GM12878 (cell line): ENCODE data around the gene TMEM135. TPM values are rescaled to one million over a fixed set of nuclear protein-coding genes. Genes with fewer than 3 reads are reported as not detected.

Experiments
- ATAC-seq: fragments of 200-7000 bp; cut with Tn5 transposase; 3 replicates; pipeline ENCODE4 v1.9.1; 2020; ENCODE audit warnings: mild to moderate bottlenecking, moderate library complexity
- BruUV-seq: library from RNA; stranded (reverse); fragments of 400-500 nt; replicated peaks from 2 replicates; lab custom pipeline; 2021; lab: Mats Ljungman, UMichigan
- CTCF ChIA-PET: fragments of 300-600 bp; sonication (Branson Sonifier 250); formaldehyde crosslinking; extraction: SDS; loops from one replicate; lab custom pipeline; 2021; ENCODE audit warnings: inconsistent platforms; lab: Yijun Ruan, JAX
- POLR2A ChIA-PET: fragments of 350-600 bp; formaldehyde crosslinking; extraction: SDS; loops from one replicate; lab custom pipeline; 2021; ENCODE audit warnings: inconsistent platforms; lab: Charles Lee
- RAD21 ChIA-PET: fragments of 300-600 bp; sonication (Branson Sonifier 250); formaldehyde crosslinking; loops from one replicate; lab custom pipeline; 2023; ENCODE audit warnings: antibody characterized with exemption; ENCODE audit not compliant: unreplicated experiment; lab: Charles Lee
- SMC1A ChIA-PET: fragments of 300-600 bp; sonication (Branson Sonifier 250); formaldehyde crosslinking; loops from one replicate; lab custom pipeline; 2023; ENCODE audit not compliant: unreplicated experiment, uncharacterized antibody; lab: Charles Lee
- DNase-seq: peaks from one replicate; pipeline ENCODE4 v3.0.0-alpha.2; 2011; ENCODE audit warnings: low read depth, low spot score
- FAIRE-seq: peaks from 3 replicates; lab custom pipeline; 2011; peaks lifted over from hg19 to GRCh38; lab: Jason Lieb, UNC
- H2AFZ ChIP-seq: 2 replicates; pipeline ENCODE4 v1.6.0; 2011; ENCODE audit warnings: low read depth, low read length, control low read depth; ENCODE audit not compliant: control insufficient read depth
- H3K27ac ChIP-seq: 2 replicates; pipeline ENCODE4 v1.5.1; 2011; ENCODE audit warnings: control low read depth; ENCODE audit not compliant: control insufficient read depth, insufficient read depth
- H3K27me3 ChIP-seq, 2 experiments: replicated peaks in 1 of 2; 2 replicates each; pipeline versions ENCODE4 v1.6.0 to v1.6.1; 2011; ENCODE audit warnings: low read length in 1 of 2; ENCODE audit not compliant: control insufficient read depth in 2 of 2, insufficient read depth in 2 of 2
- H3K36me3 ChIP-seq, 2 experiments: 2 replicates each; pipeline ENCODE4 v1.5.1; 2011; ENCODE audit warnings: low read length in 1 of 2; ENCODE audit not compliant: control insufficient read depth in 2 of 2, insufficient read depth in 2 of 2
- H3K4me1 ChIP-seq: 2 replicates; pipeline ENCODE4 v1.6.1; 2011; ENCODE audit warnings: mild to moderate bottlenecking, low read length, moderate library complexity, mixed read lengths; ENCODE audit not compliant: control insufficient read depth, insufficient read depth
- H3K4me2 ChIP-seq: 2 replicates; pipeline ENCODE4 v1.6.0; 2011; ENCODE audit warnings: control low read depth; ENCODE audit not compliant: control insufficient read depth, insufficient read depth
- H3K4me3 ChIP-seq: fragments of 200-600 bp; sonication (generic); 2 replicates; pipeline ENCODE4 v1.5.1; 2016
- H3K79me2 ChIP-seq: 2 replicates; pipeline ENCODE4 v1.6.0; 2011; ENCODE audit warnings: low read length; ENCODE audit not compliant: control insufficient read depth, insufficient read depth
- H3K9ac ChIP-seq: 2 replicates; pipeline ENCODE4 v1.8.0; 2011; ENCODE audit warnings: low read length, control low read depth, mixed read lengths; ENCODE audit not compliant: control insufficient read depth, insufficient read depth
- H3K9me3 ChIP-seq: replicated peaks from 3 replicates; pipeline ENCODE4 v1.5.1; 2011; ENCODE audit warnings: mild to moderate bottlenecking, low read length; ENCODE audit not compliant: control insufficient read depth, insufficient read depth
- H4K20me1 ChIP-seq: 2 replicates; pipeline ENCODE4 v1.6.0; 2011; ENCODE audit not compliant: control insufficient read depth, insufficient read depth
- ASH2L ChIP-seq: fragments of 300-600, 200-600 bp; sonication (generic); IDR thresholded peaks from 2 replicates; pipeline ENCODE4 v1.6.1; 2017; ENCODE audit warnings: low read depth, mild to moderate bottlenecking, borderline replicate concordance
- BMI1 ChIP-seq: fragments of 450-650 bp; IDR thresholded peaks from 2 replicates; pipeline ENCODE4 v1.6.1; 2016; ENCODE audit warnings: mild to moderate bottlenecking, moderate library complexity, borderline replicate concordance
- CBX3 ChIP-seq: fragments of 200-600 bp; sonication (generic); IDR thresholded peaks from 2 replicates; pipeline ENCODE4 v1.6.1; 2016; ENCODE audit warnings: low read depth, borderline replicate concordance
- CREB1 ChIP-seq: IDR thresholded peaks from 2 replicates; pipeline ENCODE4 v1.6.1; 2012; ENCODE audit warnings: low read depth, mild to moderate bottlenecking, inconsistent platforms
- E2F8 ChIP-seq: fragments of 450-650 bp; IDR thresholded peaks from 2 replicates; pipeline ENCODE4 v1.6.1; 2018; ENCODE audit warnings: mild to moderate bottlenecking, low read depth, moderate library complexity; ENCODE audit not compliant: partially characterized antibody
- EGR1 ChIP-seq, 2 experiments: IDR thresholded peaks; 1 replicate in 1 of 2; 2 replicates in 1 of 2; pipeline ENCODE4 v1.6.1; 2011 to 2012; ENCODE audit warnings: low read depth in 2 of 2, low read length in 2 of 2, borderline replicate concordance in 1 of 2, mild to moderate bottlenecking in 1 of 2, moderate library complexity in 1 of 2
- IRF3 ChIP-seq: fragments of 450-650 bp; IDR thresholded peaks from 2 replicates; pipeline ENCODE4 v1.6.1; 2014; ENCODE audit warnings: mild to moderate bottlenecking
- IRF5 ChIP-seq: fragments of 450-650 bp; IDR thresholded peaks from 2 replicates; pipeline ENCODE4 v1.6.1; 2017; ENCODE audit warnings: borderline replicate concordance
- LARP7 ChIP-seq: fragments of 450-650 bp; IDR thresholded peaks from 2 replicates; pipeline ENCODE4 v1.6.1; 2017; ENCODE audit warnings: mild to moderate bottlenecking
- MAX ChIP-seq: IDR thresholded peaks from 2 replicates; pipeline ENCODE4 v1.6.1; 2012; ENCODE audit warnings: low read depth, low read length, improper control_type of control experiment
- MTA3 ChIP-seq: IDR thresholded peaks from 2 replicates; pipeline ENCODE4 v1.6.1; 2012; ENCODE audit warnings: low read length, inconsistent platforms, borderline replicate concordance
- RUNX3 ChIP-seq: IDR thresholded peaks from 2 replicates; pipeline ENCODE4 v1.6.1; 2012; ENCODE audit warnings: low read length, inconsistent platforms
- SREBF1 ChIP-seq: IDR thresholded peaks from 2 replicates; pipeline ENCODE4 v1.6.1; 2012; ENCODE audit warnings: mild to moderate bottlenecking, low read length
- ZBED1 ChIP-seq: IDR thresholded peaks from 2 replicates; pipeline ENCODE4 v1.6.1; 2016; ENCODE audit warnings: borderline replicate concordance
- WGBS: methylation state at CpG from one replicate; pipeline ENCODE4 v1.1.6; 2016; ENCODE audit warnings: low lambda C conversion rate; ENCODE audit not compliant: insufficient replicate concordance, insufficient coverage; ENCODE audit errors: missing lambda C conversion rate; 5-methylcytosine and 5-hydroxymethylcytosine counted together
- in situ Hi-C: fragments of 300-500 bp; cut with MboI; formaldehyde crosslinking; loops from 9 replicates; pipeline ENCODE4 v1.14.3; 2018; ENCODE audit warnings: mixed read lengths
- intact Hi-C: fragments of 100-400 bp; cut with micrococcal nuclease; formaldehyde crosslinking; loops from one replicate; pipeline ENCODE4 v1.14.2; 2022; ENCODE audit not compliant: unreplicated experiment
- polyA plus RNA-seq, 11 experiments: library from polyadenylated mRNA; depleted of rRNA in 4 of 11; unstranded in 6 of 11; stranded (reverse) in 5 of 11; fragments of >200 nt; fragmentation: Nextera tagmentation in 4 of 11; fragmentation: Illumina TruSeq in 1 of 11; extraction: Ambion mirVana in 4 of 11; extraction: Trizol in 1 of 11; gene quantifications; 1 replicate in 1 of 11; 2 replicates in 10 of 11; pipeline versions ENCODE4 v1.2.1 to v1.2.3, GENCODE V29; 2011 to 2016; ENCODE audit warnings: inconsistent platforms in 2 of 11, missing spikeins in 2 of 11, low read depth in 1 of 11
- total RNA-seq, 4 experiments: library from RNA; depleted of rRNA in 3 of 4; stranded (reverse); fragments of >200 nt in 3 of 4; fragmentation: Illumina TruSeq in 1 of 4; extraction: Trizol in 1 of 4; gene quantifications; 2 replicates each; pipeline versions ENCODE4 v1.2.1 to v1.2.3, GENCODE V29; 2013 to 2021

Gene TMEM135
- total and polyA plus RNA-seq, 10 of the 15 experiments (the other 5 are each of a cell fraction or from before 2014, with no cell fraction given), result 7.2 to 117 (median 12.9) TPM

GRCh38 chr11:87275176-87275575 is 237.4 kb downstream of the TMEM135 start:
- no peaks in the 10 kb centered on the region for H3K79me2 ChIP-seq
- in situ Hi-C loops, result no loop called here
- no TSS peak for BruUV-seq

More at GRCh38 chr11:87275176-87275575, 237.4 kb downstream of the TMEM135 start:
- Histone ChIP-seq H2AFZ (no peak overlapping the region), H3K9ac (no peak overlapping the region), H3K4me2 (no peak overlapping the region), H4K20me1 (no peaks in the 10 kb centered on the region), H3K9me3 (no peaks in the 10 kb centered on the region)
- intact Hi-C loops, result no loop called here
- FAIRE-seq (no peak), DNase-seq (no peak)
- TF ChIP-seq IRF3, result no peak
- no peak for TF ChIP-seq LARP7
- no peak for TF ChIP-seq E2F8
- TF ChIP-seq SREBF1, result no peak
- no peak for TF ChIP-seq CBX3
- no peak for TF ChIP-seq ASH2L
- no peak for TF ChIP-seq BMI1
- no peak for TF ChIP-seq MAX
- no peak for TF ChIP-seq RUNX3
- no peak for TF ChIP-seq EGR1 (IDR thresholded peaks at IDR 0.05; ENCODE audit: borderline replicate concordance in 1 of 2, low read depth in 2 of 2, low read length in 2 of 2)
- TF ChIP-seq CREB1, result no peak
- TF ChIP-seq ZBED1, result no peak
- no peak for TF ChIP-seq IRF5
- TF ChIP-seq MTA3, result no peak
- TF ChIP-seq, all 136 proteins: peak for 0
- ATAC-seq, result no peak
- WGBS, result 89% methylated on average over 1 of the region's 1 CpG
- ChIA-PET SMC1A (no interaction called here), CTCF (no interaction called here), RAD21 (no interaction called here), POLR2A (no interaction called here)
- no peak overlapping the region for H3K27ac ChIP-seq
- H3K4me3 ChIP-seq, result no peak overlapping the region
- H3K27me3 ChIP-seq, result no peaks in the 10 kb centered on the region
- H3K36me3 ChIP-seq, result no peaks in the 10 kb centered on the region
- H3K4me1 ChIP-seq, result no peaks in the 10 kb centered on the region
